Smooth muscle cell (in vitro differentiated cells): ENCODE results near the gene PHF3. TPM values are rescaled to one million over a fixed set of nuclear protein-coding genes. Genes with fewer than 3 reads are reported as not detected.

ENCODE experiments used
- DNase-seq: peaks from one replicate; lab custom pipeline; 2025; ENCODE audit not compliant: unreplicated experiment; lab: John Stamatoyannopoulos, UW
- H2AFZ ChIP-seq: fragments of 200-600 bp; sonication (generic); 2 replicates; pipeline ENCODE4 v1.6.0; 2016; ENCODE audit warnings: antibody characterized with exemption, low read depth, mild to moderate bottlenecking
- H3F3A ChIP-seq: fragments of 200-600 bp; sonication (generic); 2 replicates; pipeline ENCODE4 v1.6.0; 2017; ENCODE audit warnings: antibody characterized with exemption, low read depth
- H3K27ac ChIP-seq: fragments of 200-600 bp; sonication (generic); 2 replicates; pipeline ENCODE4 v1.5.1; 2016; ENCODE audit warnings: low read depth, mild to moderate bottlenecking
- H3K27me3 ChIP-seq: fragments of 200-600 bp; sonication (generic); 2 replicates; pipeline ENCODE4 v1.6.1; 2016; ENCODE audit warnings: low read depth, mild to moderate bottlenecking
- H3K36me3 ChIP-seq: fragments of 200-600 bp; sonication (generic); 2 replicates; pipeline ENCODE4 v1.5.1; 2016; ENCODE audit warnings: low read depth
- H3K4me1 ChIP-seq: fragments of 200-600 bp; sonication (generic); 2 replicates; pipeline ENCODE4 v1.5.1; 2016; ENCODE audit warnings: low read depth
- H3K4me2 ChIP-seq: fragments of 200-600 bp; sonication (generic); 2 replicates; pipeline ENCODE4 v1.6.0; 2016; ENCODE audit warnings: mild to moderate bottlenecking
- H3K4me3 ChIP-seq: fragments of 200-600 bp; sonication (generic); 2 replicates; pipeline ENCODE4 v1.5.1; 2016; ENCODE audit warnings: mild to moderate bottlenecking
- H3K79me2 ChIP-seq: fragments of 200-600 bp; sonication (generic); 2 replicates; pipeline ENCODE4 v1.6.0; 2016; ENCODE audit warnings: low read depth, mild to moderate bottlenecking
- H3K9ac ChIP-seq: fragments of 200-600 bp; sonication (generic); 2 replicates; pipeline ENCODE4 v1.6.0; 2016; ENCODE audit warnings: low read depth
- H3K9me3 ChIP-seq: fragments of 200-600 bp; sonication (generic); replicated peaks from 2 replicates; pipeline ENCODE4 v1.5.1; 2016; ENCODE audit warnings: low read depth
- H4K20me1 ChIP-seq: fragments of 200-600 bp; sonication (generic); 2 replicates; pipeline ENCODE4 v1.6.0; 2016; ENCODE audit warnings: low read depth
- WGBS: methylation state at CpG from one replicate; pipeline ENCODE4 v1.1.7; 2016; ENCODE audit warnings: low lambda C conversion rate; 5-methylcytosine and 5-hydroxymethylcytosine counted together
- polyA plus RNA-seq: library from polyadenylated mRNA; unstranded; fragments of >200 nt; fragmentation: Nextera tagmentation; extraction: Ambion mirVana; gene quantifications from 2 replicates; pipeline ENCODE4 v1.2.1, GENCODE V29; 2016
- total RNA-seq: library from RNA; depleted of rRNA; stranded (reverse); fragments of >200 nt; gene quantifications from 2 replicates; pipeline ENCODE4 v1.2.3, GENCODE V29; 2014
- TF ChIP-seq, protein P1 (sequence below): fragments of 200-600 bp; sonication (generic); IDR thresholded peaks from 2 replicates; pipeline ENCODE4 v1.5.1; 2017; ENCODE audit warnings: borderline replicate concordance, mild to moderate bottlenecking, antibody characterized with exemption; ENCODE audit not compliant: insufficient read depth, poor library complexity, severe bottlenecking

PHF3 gene
- total and polyA plus RNA-seq, 2 experiments from 2014 or later = 9.8 to 44.7 TPM

DNA sequence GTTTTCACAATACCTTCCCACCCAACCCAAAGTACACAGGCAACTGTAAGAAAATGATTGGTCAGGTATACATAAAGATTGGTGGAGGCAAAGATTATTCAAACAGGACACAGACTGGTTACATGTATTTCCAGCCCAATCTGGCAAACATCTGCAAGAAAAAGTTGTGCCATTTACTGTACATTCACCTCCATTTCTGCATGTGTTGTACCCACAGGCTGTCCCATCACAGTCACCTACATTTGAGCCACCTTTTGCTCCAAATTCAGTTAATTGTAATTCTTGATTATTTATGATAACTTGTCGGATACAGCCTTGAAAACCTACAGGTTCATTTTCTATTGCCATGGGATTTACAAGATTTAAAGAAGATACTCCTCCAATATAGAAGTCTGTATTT is 85.6 kb downstream of the PHF3 start:
- H2AFZ ChIP-seq = no peak overlapping the region
- no peaks in the 10 kb centered on the region for H3K27me3 ChIP-seq
- no peak for DNase-seq
- H3K9me3 ChIP-seq = no peaks in the 10 kb centered on the region
- H3F3A ChIP-seq = no peaks in the 10 kb centered on the region
- no peaks in the 10 kb centered on the region for H4K20me1 ChIP-seq
- TF ChIP-seq, protein P1, sequence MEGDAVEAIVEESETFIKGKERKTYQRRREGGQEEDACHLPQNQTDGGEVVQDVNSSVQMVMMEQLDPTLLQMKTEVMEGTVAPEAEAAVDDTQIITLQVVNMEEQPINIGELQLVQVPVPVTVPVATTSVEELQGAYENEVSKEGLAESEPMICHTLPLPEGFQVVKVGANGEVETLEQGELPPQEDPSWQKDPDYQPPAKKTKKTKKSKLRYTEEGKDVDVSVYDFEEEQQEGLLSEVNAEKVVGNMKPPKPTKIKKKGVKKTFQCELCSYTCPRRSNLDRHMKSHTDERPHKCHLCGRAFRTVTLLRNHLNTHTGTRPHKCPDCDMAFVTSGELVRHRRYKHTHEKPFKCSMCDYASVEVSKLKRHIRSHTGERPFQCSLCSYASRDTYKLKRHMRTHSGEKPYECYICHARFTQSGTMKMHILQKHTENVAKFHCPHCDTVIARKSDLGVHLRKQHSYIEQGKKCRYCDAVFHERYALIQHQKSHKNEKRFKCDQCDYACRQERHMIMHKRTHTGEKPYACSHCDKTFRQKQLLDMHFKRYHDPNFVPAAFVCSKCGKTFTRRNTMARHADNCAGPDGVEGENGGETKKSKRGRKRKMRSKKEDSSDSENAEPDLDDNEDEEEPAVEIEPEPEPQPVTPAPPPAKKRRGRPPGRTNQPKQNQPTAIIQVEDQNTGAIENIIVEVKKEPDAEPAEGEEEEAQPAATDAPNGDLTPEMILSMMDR = no peak
- no peak overlapping the region for H3K4me3 ChIP-seq
- no peaks in the 10 kb centered on the region for H3K4me1 ChIP-seq
- 100% methylated on average over 1 of the region's 1 CpG for WGBS
- no peaks in the 10 kb centered on the region for H3K79me2 ChIP-seq
- no peak overlapping the region for H3K9ac ChIP-seq
- no peak overlapping the region for H3K4me2 ChIP-seq
- no peaks in the 10 kb centered on the region for H3K36me3 ChIP-seq
- no peak overlapping the region for H3K27ac ChIP-seq

DNA sequence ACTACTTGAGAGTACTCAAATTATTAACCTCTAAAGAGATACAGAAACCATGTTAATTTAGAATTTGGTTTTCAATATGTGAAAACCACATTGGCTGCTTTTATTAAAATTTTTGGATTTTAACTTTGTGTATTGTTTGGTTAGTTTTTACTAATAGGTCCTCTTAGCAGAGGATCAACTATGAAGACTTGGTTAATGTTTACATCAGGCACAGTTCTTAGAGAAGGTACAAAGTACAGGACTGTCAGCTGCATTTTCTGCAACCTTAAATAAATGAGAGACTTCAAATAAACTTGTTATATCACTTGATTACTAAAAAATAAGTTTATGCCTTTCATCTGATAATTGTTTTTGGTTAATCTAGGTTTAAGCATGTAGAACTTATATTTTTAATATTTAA is 89.1 kb downstream of the PHF3 start:
- Histone ChIP-seq H3K4me3 (no peak overlapping the region), H3K36me3 (no peaks in the 10 kb centered on the region), H3K9ac (no peak overlapping the region), H3K27ac (no peak overlapping the region), H4K20me1 (no peaks in the 10 kb centered on the region), H3K27me3 (no peaks in the 10 kb centered on the region), H3K4me1 (no peaks in the 10 kb centered on the region), H3K79me2 (no peaks in the 10 kb centered on the region), H3F3A (no peaks in the 10 kb centered on the region), H3K9me3 (no peaks in the 10 kb centered on the region), H2AFZ (no peak overlapping the region), H3K4me2 (no peak overlapping the region)
- no peak for DNase-seq
- TF ChIP-seq, protein P1 = no peak

DNA sequence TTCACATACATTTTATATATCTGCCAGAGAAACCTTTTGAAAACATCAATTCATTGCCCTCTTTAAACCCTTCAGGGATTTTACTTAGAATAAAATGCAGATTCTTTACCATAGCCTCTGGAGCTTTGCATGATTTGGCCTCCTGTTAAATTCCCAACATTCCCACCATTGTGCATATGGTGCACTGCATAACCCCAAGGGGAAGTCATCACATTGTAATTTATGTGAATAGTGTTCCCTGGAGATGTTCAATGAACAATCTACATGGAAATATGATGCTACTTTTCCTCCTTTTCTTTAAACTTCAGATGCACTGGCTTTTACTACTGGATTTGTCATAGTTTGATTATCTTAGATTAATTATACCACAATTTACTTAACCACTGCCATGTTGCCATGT is 94.7 kb downstream of the PHF3 start:
- Histone ChIP-seq H3K4me3 (no peak overlapping the region), H3K4me2 (no peak overlapping the region), H2AFZ (no peak overlapping the region), H3K9ac (no peak overlapping the region), H3K79me2 (no peaks in the 10 kb centered on the region), H3K9me3 (no peaks in the 10 kb centered on the region), H3F3A (no peaks in the 10 kb centered on the region), H3K4me1 (no peaks in the 10 kb centered on the region), H3K27me3 (no peaks in the 10 kb centered on the region), H3K36me3 (no peaks in the 10 kb centered on the region), H4K20me1 (no peaks in the 10 kb centered on the region), H3K27ac (no peak overlapping the region)
- TF ChIP-seq, protein P1 = no peak
- DNase-seq = no peak

DNA sequence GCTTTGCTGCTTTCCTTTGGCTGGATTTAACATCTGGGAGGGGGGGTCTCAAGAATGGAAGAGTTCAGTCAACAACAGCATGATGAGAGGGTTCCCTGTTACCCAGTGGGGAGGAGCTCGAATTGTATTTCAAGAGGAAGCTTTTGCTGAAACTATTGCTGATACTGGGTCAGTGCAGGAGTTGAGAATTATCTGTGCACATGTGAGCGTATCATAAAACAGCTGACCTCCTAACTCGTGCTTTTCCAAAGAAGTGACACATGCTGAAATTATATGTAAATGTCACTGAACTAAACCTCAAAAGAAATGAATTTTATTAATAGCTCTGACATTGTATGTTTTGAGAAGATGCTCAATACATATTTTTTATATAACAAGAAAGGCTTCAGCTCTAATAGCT is 96.3 kb downstream of the PHF3 start:
- Histone ChIP-seq H3K36me3 (no peaks in the 10 kb centered on the region), H3K79me2 (no peaks in the 10 kb centered on the region), H3K9me3 (no peaks in the 10 kb centered on the region), H3K27me3 (no peaks in the 10 kb centered on the region), H3F3A (no peaks in the 10 kb centered on the region), H2AFZ (no peak overlapping the region), H3K4me3 (no peak overlapping the region), H3K4me1 (no peaks in the 10 kb centered on the region), H3K9ac (no peak overlapping the region), H3K4me2 (no peak overlapping the region), H4K20me1 (no peaks in the 10 kb centered on the region), H3K27ac (no peak overlapping the region)
- no peak for DNase-seq
- WGBS = 85% methylated on average over 3 of the region's 3 CpGs
- TF ChIP-seq, protein P1 = no peak
